Stomach (tissue), 9 donors: ENCODE data around the gene PPEF2. TPM values are rescaled to one million over a fixed set of nuclear protein-coding genes. Genes with fewer than 3 reads are reported as not detected.
A peak's percentile ranks its signal among the peaks of the same experiment; 100 is the strongest.

Experiments used
- DNase-seq, 2 donors: peaks; one replicate each; pipeline versions ENCODE4 v3.0.0 to v3.0.0-alpha.2; 2013 to 2019
- H3K27ac ChIP-seq, 5 donors: fragments of 200-600 bp in 4 of 5; sonication (generic) in 4 of 5; one replicate each; pipeline ENCODE4 v1.5.1; 2013 to 2019; ENCODE audit warnings: mild to moderate bottlenecking in 1 of 5, moderate library complexity in 1 of 5
- H3K27me3 ChIP-seq, 3 donors: fragments of 200-600 bp; sonication (generic); one replicate each; pipeline ENCODE4 v1.5.1; 2017 to 2019; ENCODE audit warnings: mixed run types in 1 of 3
- H3K36me3 ChIP-seq, 4 donors: fragments of 200-600 bp; sonication (generic); 1 replicate in 3 of 4; 2 replicates in 1 of 4; pipeline ENCODE4 v1.5.1; 2016 to 2019
- H3K4me1 ChIP-seq, 4 donors: fragments of 200-600 bp; sonication (generic); one replicate each; pipeline ENCODE4 v1.5.1; 2016 to 2019
- H3K4me3 ChIP-seq, 4 donors: fragments of 200-600 bp; sonication (generic) in 3 of 4; one replicate each; pipeline ENCODE4 v1.5.1; 2016 to 2019; ENCODE audit warnings: mild to moderate bottlenecking in 1 of 4
- H3K9me3 ChIP-seq, 4 donors: fragments of 200-600 bp; sonication (generic); one replicate each; pipeline ENCODE4 v1.5.1; 2016 to 2019
- CTCF ChIP-seq, 7 experiments: fragments of 450-650 bp in 4 of 7; fragments of 200-600 bp in 3 of 7; sonication (generic) in 3 of 7; IDR thresholded peaks; one replicate each; pipeline ENCODE4 v1.5.1; 2016 to 2019; ENCODE audit warnings: antibody characterized with exemption in 7 of 7, control low read depth in 2 of 7, mild to moderate bottlenecking in 1 of 7
- EP300 ChIP-seq: sonication (generic); formaldehyde crosslinking; IDR thresholded peaks from one replicate; pipeline ENCODE4 v1.6.1; 2017; ENCODE audit warnings: antibody characterized with exemption
- POLR2A ChIP-seq, 4 donors: fragments of 450-650 bp; IDR thresholded peaks; one replicate each; pipeline ENCODE4 v1.6.1; 2016; ENCODE audit warnings: antibody characterized with exemption in 4 of 4, control low read depth in 2 of 4, mild to moderate bottlenecking in 1 of 4, moderate library complexity in 1 of 4
- POLR2AphosphoS5 ChIP-seq, 3 donors: sonication (generic); formaldehyde crosslinking; IDR thresholded peaks; one replicate each; pipeline ENCODE4 v1.6.1; 2016; ENCODE audit warnings: antibody characterized with exemption in 3 of 3
- WGBS, 5 donors: extraction: QIAGEN DNeasy Blood & Tissue Kit in 3 of 5; methylation state at CpG; one replicate each; pipeline versions ENCODE4 v1.1.5 to v1.1.7; 2013 to 2018; 5-methylcytosine and 5-hydroxymethylcytosine counted together
- intact Hi-C: fragments of 100-400 bp; cut with DNase I; formaldehyde crosslinking; loops from one replicate; pipeline ENCODE4 v1.15.1; 2023; ENCODE audit warnings: low total_unique reads
- polyA plus RNA-seq, 3 donors: library from polyadenylated mRNA; stranded (reverse); fragments of 200-250 nt; gene quantifications; one replicate each; pipeline ENCODE4 v1.2.3, GENCODE V29; 2013
- total RNA-seq, 5 donors: library from RNA; depleted of rRNA; stranded (reverse); fragments of >200 nt; gene quantifications; one replicate each; pipeline versions ENCODE4 v1.1.0 to v1.2.3, GENCODE V29; 2014 to 2016
- donor health status: healthy with polysubstance abuse.
- donor health status: Bipolar disorder and iron deficiency.
- donor health status: healthy.

PPEF2 gene
- total and polyA plus RNA-seq, 8 donors, result not detected

- WGBS, 5 donors, result 70 to 89% (median 84%) methylated on average over 4 to 5 of the region's 5 CpGs
These were observed 80.3 kb downstream of the PPEF2 start for GRCh38 chr4:75821966-75822365.

GRCh38 chr4:75821216-75821615 lies 81.0 kb downstream of the PPEF2 start:
- peaks cover 0 to 6% (median 4%) of the 10 kb centered on the region in 4 donors for H3K36me3 ChIP-seq
- DNase-seq, result no peak
- no peaks in the 10 kb centered on the region for H3K27me3 ChIP-seq
- H3K27ac ChIP-seq, result no peak overlapping the region
- no peaks in the 10 kb centered on the region for H3K4me1 ChIP-seq
- 87 to 96% (median 89%) methylated on average over 3 of the region's 3 CpGs for WGBS, 5 donors
- H3K9me3 ChIP-seq, result no peaks in the 10 kb centered on the region
- no peak overlapping the region for H3K4me3 ChIP-seq
- TF ChIP-seq CTCF (IDR thresholded peaks at IDR 0.05) (no peak), POLR2A (IDR thresholded peaks at IDR 0.05) (no peak), EP300 (no peak), POLR2AphosphoS5 (IDR thresholded peaks at IDR 0.05) (no peak)
- intact Hi-C loops, result no loop called here

More at GRCh38 chr4:75821966-75822365, 80.3 kb downstream of the PPEF2 start:
- Histone ChIP-seq H3K27ac (no peak overlapping the region), H3K4me3 (no peak overlapping the region), H3K27me3 (no peaks in the 10 kb centered on the region), H3K9me3 (no peaks in the 10 kb centered on the region), H3K4me1 (no peaks in the 10 kb centered on the region), H3K36me3 (no peaks in the 10 kb centered on the region)
- TF ChIP-seq CTCF (IDR thresholded peaks at IDR 0.05), result no peak
- TF ChIP-seq EP300, result no peak
- no peak for TF ChIP-seq POLR2A (IDR thresholded peaks at IDR 0.05)
- no peak for TF ChIP-seq POLR2AphosphoS5 (IDR thresholded peaks at IDR 0.05)
- intact Hi-C loops, result no loop called here
- no peak for DNase-seq

- WGBS, 5 donors, result 50 to 73% (median 63%) methylated on average over 3 of the region's 3 CpGs
These were observed 81.6 kb downstream of the PPEF2 start for GRCh38 chr4:75820676-75821075.

GRCh38 chr4:75820197-75820596 lies 82.1 kb downstream of the PPEF2 start:
- DNase-seq, result no peak
- H3K36me3 ChIP-seq, result peaks cover 3 to 15% (median 14%) of the 10 kb centered on the region in 4 donors

More at GRCh38 chr4:75820676-75821075, 81.6 kb downstream of the PPEF2 start:
- Histone ChIP-seq H3K9me3 (no peaks in the 10 kb centered on the region), H3K36me3 (peaks cover 0 to 11% (median 9%) of the 10 kb centered on the region in 4 donors), H3K27ac (no peak overlapping the region), H3K27me3 (no peaks in the 10 kb centered on the region), H3K4me3 (no peak overlapping the region), H3K4me1 (no peaks in the 10 kb centered on the region)
- no peak for TF ChIP-seq EP300
- TF ChIP-seq CTCF (IDR thresholded peaks at IDR 0.05), result no peak
- no peak for TF ChIP-seq POLR2AphosphoS5 (IDR thresholded peaks at IDR 0.05)
- TF ChIP-seq POLR2A (IDR thresholded peaks at IDR 0.05), result no peak
- peak in 1 of 2 donors; percentile 8 for DNase-seq
- intact Hi-C loops, result no loop called here

GRCh38 chr4:75819121-75819520 lies 83.1 kb downstream of the PPEF2 start:
- no peak for DNase-seq
- no peaks in the 10 kb centered on the region for H3K9me3 ChIP-seq
- H3K27ac ChIP-seq, result no peak overlapping the region
- no peaks in the 10 kb centered on the region for H3K27me3 ChIP-seq
- WGBS, 5 donors, result 62 to 96% (median 91%) methylated on average over 4 of the region's 4 CpGs
- TF ChIP-seq CTCF (IDR thresholded peaks at IDR 0.05) (no peak), POLR2AphosphoS5 (IDR thresholded peaks at IDR 0.05) (no peak), EP300 (no peak), POLR2A (IDR thresholded peaks at IDR 0.05) (no peak)
- no peaks in the 10 kb centered on the region for H3K4me1 ChIP-seq
- intact Hi-C loops, result no loop called here
- peaks cover 11 to 26% (median 25%) of the 10 kb centered on the region in 4 donors for H3K36me3 ChIP-seq
- no peak overlapping the region for H3K4me3 ChIP-seq

More at GRCh38 chr4:75820197-75820596, 82.1 kb downstream of the PPEF2 start:
- WGBS, 5 donors, result 43 to 52% (median 47%) methylated on average over 2 of the region's 2 CpGs
- Histone ChIP-seq H3K9me3 (no peaks in the 10 kb centered on the region), H3K4me1 (no peaks in the 10 kb centered on the region), H3K27ac (no peak overlapping the region), H3K4me3 (no peak overlapping the region), H3K27me3 (no peaks in the 10 kb centered on the region)
- no peak for TF ChIP-seq POLR2A (IDR thresholded peaks at IDR 0.05)
- TF ChIP-seq POLR2AphosphoS5 (IDR thresholded peaks at IDR 0.05), result no peak
- intact Hi-C loops, result no loop called here
